GM23338 (cell line): ENCODE data around the gene ALDOA. TPM values are rescaled to one million over a fixed set of nuclear protein-coding genes. Genes with fewer than 3 reads are reported as not detected.

Source experiments
- ATAC-seq: fragments of 200-7000 bp; cut with Tn5 transposase; 3 replicates; pipeline ENCODE4 v1.9.1; 2020
- DNase-seq: peaks from one replicate; pipeline ENCODE4 v3.0.0-alpha.2; 2015; ENCODE audit warnings: low spot score
- H2AFZ ChIP-seq: fragments of 200-600 bp; sonication (generic); 2 replicates; pipeline ENCODE4 v1.8.0; 2016; ENCODE audit warnings: antibody characterized with exemption, mild to moderate bottlenecking, moderate library complexity
- H3F3A ChIP-seq: fragments of 200-600 bp; sonication (generic); replicated peaks from 2 replicates; pipeline ENCODE4 v1.8.0; 2017; ENCODE audit warnings: antibody characterized with exemption, mixed run types, low read depth
- H3K27ac ChIP-seq: fragments of 200-600 bp; sonication (generic); 2 replicates; pipeline ENCODE4 v1.6.1; 2016; ENCODE audit warnings: low read depth
- H3K27me3 ChIP-seq: fragments of 200-600 bp; sonication (generic); 2 replicates; pipeline ENCODE4 v1.8.0; 2016; ENCODE audit warnings: mild to moderate bottlenecking, mixed run types, moderate library complexity; ENCODE audit not compliant: insufficient read depth
- H3K36me3 ChIP-seq: fragments of 200-600 bp; sonication (generic); 2 replicates; pipeline ENCODE4 v1.8.0; 2016; ENCODE audit warnings: mild to moderate bottlenecking; ENCODE audit not compliant: insufficient read depth
- H3K4me1 ChIP-seq: fragments of 200-600 bp; sonication (generic); 2 replicates; pipeline ENCODE4 v1.8.0; 2016; ENCODE audit warnings: mild to moderate bottlenecking, moderate library complexity; ENCODE audit not compliant: insufficient read depth
- H3K4me2 ChIP-seq: fragments of 200-600 bp; sonication (generic); 2 replicates; pipeline ENCODE4 v1.7.1; 2017; ENCODE audit warnings: mixed run types
- H3K4me3 ChIP-seq: fragments of 200-600 bp; sonication (generic); 2 replicates; pipeline ENCODE4 v1.6.1; 2016; ENCODE audit warnings: mixed run types
- H3K79me2 ChIP-seq: fragments of 200-600 bp; sonication (generic); replicated peaks from 2 replicates; pipeline ENCODE4 v1.8.0; 2017; ENCODE audit warnings: mild to moderate bottlenecking; ENCODE audit not compliant: insufficient read depth
- H3K9me2 ChIP-seq: fragments of 200-600 bp; sonication (generic); 2 replicates; pipeline ENCODE4 v1.8.0; 2017; ENCODE audit not compliant: insufficient read depth
- H4K20me1 ChIP-seq: fragments of 200-600 bp; sonication (generic); replicated peaks from 2 replicates; pipeline ENCODE4 v1.8.0; 2017; ENCODE audit warnings: mild to moderate bottlenecking; ENCODE audit not compliant: insufficient read depth
- H3K27ac Mint-ChIP-seq: 2 replicates; pipeline ENCODE4 v1.8.0; 2020; ENCODE audit warnings: inconsistent platforms, mild to moderate bottlenecking, moderate library complexity, mixed read lengths
- H3K27me3 Mint-ChIP-seq: 3 replicates; pipeline ENCODE4 v1.8.0; 2022; ENCODE audit warnings: low read depth, mild to moderate bottlenecking, moderate library complexity, mixed read lengths, inconsistent platforms; ENCODE audit not compliant: insufficient read depth, poor library complexity
- H3K36me3 Mint-ChIP-seq: 3 replicates; pipeline ENCODE4 v1.8.0; 2021; ENCODE audit warnings: low read depth, mild to moderate bottlenecking, inconsistent platforms, moderate library complexity, mixed read lengths
- H3K4me1 Mint-ChIP-seq: 3 replicates; pipeline ENCODE4 v1.8.0; 2020; ENCODE audit warnings: mild to moderate bottlenecking, inconsistent platforms, mixed read lengths
- H3K4me3 Mint-ChIP-seq: 3 replicates; pipeline ENCODE4 v1.8.0; 2021; ENCODE audit warnings: moderate library complexity, mild to moderate bottlenecking, inconsistent platforms, mixed read lengths
- H3K9me3 Mint-ChIP-seq: 3 replicates; pipeline ENCODE4 v1.8.0; 2020; ENCODE audit warnings: moderate library complexity, mild to moderate bottlenecking, inconsistent platforms, mixed read lengths
- CREB1 ChIP-seq: fragments of 250-450 bp; sonication (Bioruptor Pico); IDR thresholded peaks from 2 replicates; pipeline ENCODE4 v1.5.0; 2020; ENCODE audit warnings: low read depth, mild to moderate bottlenecking, moderate library complexity
- EZH2phosphoT487 ChIP-seq: fragments of 200-600 bp; sonication (generic); IDR thresholded peaks from one replicate; pipeline ENCODE4 v1.8.1; 2018; ENCODE audit warnings: antibody characterized with exemption; ENCODE audit not compliant: unreplicated experiment
- JUNB ChIP-seq: IDR thresholded peaks from one replicate; pipeline ENCODE4 v1.6.1; 2016; ENCODE audit warnings: antibody characterized with exemption; ENCODE audit not compliant: unreplicated experiment
- polyA plus RNA-seq: library from polyadenylated mRNA; unstranded; fragments of >200 nt; fragmentation: Nextera tagmentation; extraction: Ambion mirVana; gene quantifications from 2 replicates; pipeline ENCODE4 v1.2.1, GENCODE V29; 2016
- total RNA-seq: library from RNA; depleted of rRNA; stranded (reverse); fragments of >200 nt; shearing (Covaris generic); gene quantifications from 2 replicates; pipeline ENCODE4 v1.2.3, GENCODE V29; 2014
- TF ChIP-seq, protein P1 (sequence below): fragments of 250-450 bp; sonication (Bioruptor Pico); IDR thresholded peaks from 2 replicates; pipeline ENCODE4 v1.5.0; 2020; ENCODE audit warnings: mild to moderate bottlenecking, moderate library complexity
- TF ChIP-seq, protein P2 (sequence below), 2 experiments: fragments of 200-600 bp in 1 of 2; sonication (generic) in 1 of 2; conservative IDR thresholded peaks; 2 replicates each; pipeline versions ENCODE4 v1.5.1 to v1.6.1; 2016 to 2017; ENCODE audit warnings: antibody characterized with exemption in 2 of 2, low read depth in 2 of 2, mild to moderate bottlenecking in 2 of 2, moderate library complexity in 1 of 2

The ALDOA gene
- total and polyA plus RNA-seq, 2 experiments from 2014 or later = 1,054 to 1,306 TPM

DNA sequence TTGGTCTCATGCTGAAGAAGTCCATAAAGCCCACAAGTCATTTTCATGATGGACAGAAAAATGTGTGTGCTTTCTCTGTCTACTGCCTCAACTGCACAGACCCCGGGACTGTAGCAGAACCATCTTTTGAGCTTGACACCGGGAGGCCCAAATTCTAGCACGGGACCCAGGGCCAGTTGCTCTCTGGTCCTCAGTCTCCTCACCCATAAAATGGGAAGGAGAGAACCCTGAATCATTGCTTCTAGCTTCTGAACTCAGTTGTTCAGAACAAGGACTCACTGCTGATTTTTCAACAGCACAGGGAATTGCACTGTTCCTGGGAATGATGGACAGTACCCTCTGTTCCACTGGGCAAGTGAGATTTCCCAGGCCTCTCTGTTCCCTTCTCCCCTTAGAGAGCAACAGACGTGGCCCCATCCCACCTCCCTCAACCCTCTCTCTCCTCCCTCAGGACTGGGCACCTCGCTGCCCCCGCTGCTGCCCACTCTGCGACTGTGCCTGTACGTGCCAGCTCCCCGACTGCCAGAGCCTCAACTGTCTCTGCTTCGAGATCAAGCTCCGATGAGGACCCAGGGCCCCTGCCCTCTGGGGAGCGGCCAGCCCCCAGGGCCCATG is 2.2 kb upstream of the ALDOA start:
- Mint-ChIP-seq H3K4me1 (peaks cover 23% of the 10 kb centered on the region), H3K27ac (no peak overlapping the region), H3K36me3 (peaks cover 23% of the 10 kb centered on the region), H3K9me3 (no peaks in the 10 kb centered on the region; the same call in 2 of the 3 replicates), H3K27me3 (peaks cover 24% of the 10 kb centered on the region), H3K4me3 (peak overlapping the region; percentile 96)
- no peaks in the 10 kb centered on the region for H3K27me3 ChIP-seq
- ATAC-seq (no peak), DNase-seq (no peak)
- H3K4me2 ChIP-seq = peak overlapping the region; percentile 99
- no peaks in the 10 kb centered on the region for H3K9me2 ChIP-seq
- peak overlapping the region; percentile 84 for H2AFZ ChIP-seq
- peaks cover 30% of the 10 kb centered on the region for H3F3A ChIP-seq
- no peak for TF ChIP-seq JUNB
- no peak for TF ChIP-seq EZH2phosphoT487
- peaks cover 8% of the 10 kb centered on the region for H3K36me3 ChIP-seq
- H4K20me1 ChIP-seq = peaks cover 19% of the 10 kb centered on the region; the same call in 1 of the 2 replicates
- 0 out of 2 replicates have a peak overlapping the region, but pooled peaks have one; percentile 96 for H3K27ac ChIP-seq
- H3K4me3 ChIP-seq = peak overlapping the region; percentile 97
- H3K4me1 ChIP-seq = peaks cover 11% of the 10 kb centered on the region
- peaks cover 27% of the 10 kb centered on the region for H3K79me2 ChIP-seq

DNA sequence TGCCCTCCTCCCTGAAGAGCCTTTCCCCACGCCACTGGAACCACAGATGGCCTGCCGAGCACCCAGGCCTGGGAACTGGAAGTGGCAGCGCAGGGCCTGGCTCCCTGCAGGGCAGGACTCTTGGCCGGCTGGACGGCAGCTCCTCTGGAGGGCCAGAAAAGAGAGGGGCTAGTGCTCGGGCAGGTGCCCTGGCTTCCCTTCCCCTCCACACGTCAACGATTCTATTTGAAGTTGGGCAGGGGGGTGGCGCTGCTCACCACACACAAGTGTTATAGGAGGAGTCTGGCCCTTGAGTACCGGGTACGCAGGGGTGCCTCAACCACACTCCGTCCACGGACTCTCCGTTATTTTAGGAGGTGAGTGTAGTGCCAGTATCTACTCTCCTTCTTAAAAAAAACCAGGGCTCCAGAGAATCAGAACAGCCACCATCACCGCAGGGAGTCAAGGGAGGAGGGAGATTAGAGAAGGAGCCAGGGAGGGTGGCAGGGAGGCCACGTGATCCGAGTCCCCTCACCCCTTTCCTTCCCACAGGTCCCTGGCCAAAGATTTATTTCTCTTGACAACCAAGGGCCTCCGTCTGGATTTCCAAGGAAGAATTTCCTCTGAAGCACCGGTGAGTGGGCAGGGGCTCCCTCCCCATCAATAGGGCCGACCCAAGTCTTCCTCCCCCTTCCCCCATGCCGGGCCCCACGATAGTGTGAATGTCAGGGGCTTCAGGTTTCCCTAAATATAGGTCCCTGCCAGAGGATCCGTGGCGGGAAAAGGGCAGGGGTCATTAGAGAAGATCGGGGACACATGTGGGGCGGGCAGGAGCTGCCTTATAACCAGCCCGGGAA is 1.4 kb upstream of the ALDOA start:
- Histone ChIP-seq H3K79me2 (peaks cover 33% of the 10 kb centered on the region), H2AFZ (peak overlapping the region; percentile 84), H3K27ac (peak overlapping the region; percentile 96), H3K27me3 (no peaks in the 10 kb centered on the region), H4K20me1 (peaks cover 22% of the 10 kb centered on the region; the same call in 1 of the 2 replicates), H3K36me3 (peaks cover 8% of the 10 kb centered on the region), H3K9me2 (no peaks in the 10 kb centered on the region), H3K4me1 (peaks cover 11% of the 10 kb centered on the region), H3F3A (peaks cover 36% of the 10 kb centered on the region), H3K4me2 (peak overlapping the region; percentile 99), H3K4me3 (peak overlapping the region; percentile 97)
- Mint-ChIP-seq H3K27ac (peak overlapping the region; percentile 96), H3K4me1 (peaks cover 25% of the 10 kb centered on the region), H3K27me3 (peaks cover 27% of the 10 kb centered on the region), H3K9me3 (no peaks in the 10 kb centered on the region; the same call in 2 of the 3 replicates), H3K4me3 (peak overlapping the region; percentile 96), H3K36me3 (peaks cover 30% of the 10 kb centered on the region)
- TF ChIP-seq, protein P1, sequence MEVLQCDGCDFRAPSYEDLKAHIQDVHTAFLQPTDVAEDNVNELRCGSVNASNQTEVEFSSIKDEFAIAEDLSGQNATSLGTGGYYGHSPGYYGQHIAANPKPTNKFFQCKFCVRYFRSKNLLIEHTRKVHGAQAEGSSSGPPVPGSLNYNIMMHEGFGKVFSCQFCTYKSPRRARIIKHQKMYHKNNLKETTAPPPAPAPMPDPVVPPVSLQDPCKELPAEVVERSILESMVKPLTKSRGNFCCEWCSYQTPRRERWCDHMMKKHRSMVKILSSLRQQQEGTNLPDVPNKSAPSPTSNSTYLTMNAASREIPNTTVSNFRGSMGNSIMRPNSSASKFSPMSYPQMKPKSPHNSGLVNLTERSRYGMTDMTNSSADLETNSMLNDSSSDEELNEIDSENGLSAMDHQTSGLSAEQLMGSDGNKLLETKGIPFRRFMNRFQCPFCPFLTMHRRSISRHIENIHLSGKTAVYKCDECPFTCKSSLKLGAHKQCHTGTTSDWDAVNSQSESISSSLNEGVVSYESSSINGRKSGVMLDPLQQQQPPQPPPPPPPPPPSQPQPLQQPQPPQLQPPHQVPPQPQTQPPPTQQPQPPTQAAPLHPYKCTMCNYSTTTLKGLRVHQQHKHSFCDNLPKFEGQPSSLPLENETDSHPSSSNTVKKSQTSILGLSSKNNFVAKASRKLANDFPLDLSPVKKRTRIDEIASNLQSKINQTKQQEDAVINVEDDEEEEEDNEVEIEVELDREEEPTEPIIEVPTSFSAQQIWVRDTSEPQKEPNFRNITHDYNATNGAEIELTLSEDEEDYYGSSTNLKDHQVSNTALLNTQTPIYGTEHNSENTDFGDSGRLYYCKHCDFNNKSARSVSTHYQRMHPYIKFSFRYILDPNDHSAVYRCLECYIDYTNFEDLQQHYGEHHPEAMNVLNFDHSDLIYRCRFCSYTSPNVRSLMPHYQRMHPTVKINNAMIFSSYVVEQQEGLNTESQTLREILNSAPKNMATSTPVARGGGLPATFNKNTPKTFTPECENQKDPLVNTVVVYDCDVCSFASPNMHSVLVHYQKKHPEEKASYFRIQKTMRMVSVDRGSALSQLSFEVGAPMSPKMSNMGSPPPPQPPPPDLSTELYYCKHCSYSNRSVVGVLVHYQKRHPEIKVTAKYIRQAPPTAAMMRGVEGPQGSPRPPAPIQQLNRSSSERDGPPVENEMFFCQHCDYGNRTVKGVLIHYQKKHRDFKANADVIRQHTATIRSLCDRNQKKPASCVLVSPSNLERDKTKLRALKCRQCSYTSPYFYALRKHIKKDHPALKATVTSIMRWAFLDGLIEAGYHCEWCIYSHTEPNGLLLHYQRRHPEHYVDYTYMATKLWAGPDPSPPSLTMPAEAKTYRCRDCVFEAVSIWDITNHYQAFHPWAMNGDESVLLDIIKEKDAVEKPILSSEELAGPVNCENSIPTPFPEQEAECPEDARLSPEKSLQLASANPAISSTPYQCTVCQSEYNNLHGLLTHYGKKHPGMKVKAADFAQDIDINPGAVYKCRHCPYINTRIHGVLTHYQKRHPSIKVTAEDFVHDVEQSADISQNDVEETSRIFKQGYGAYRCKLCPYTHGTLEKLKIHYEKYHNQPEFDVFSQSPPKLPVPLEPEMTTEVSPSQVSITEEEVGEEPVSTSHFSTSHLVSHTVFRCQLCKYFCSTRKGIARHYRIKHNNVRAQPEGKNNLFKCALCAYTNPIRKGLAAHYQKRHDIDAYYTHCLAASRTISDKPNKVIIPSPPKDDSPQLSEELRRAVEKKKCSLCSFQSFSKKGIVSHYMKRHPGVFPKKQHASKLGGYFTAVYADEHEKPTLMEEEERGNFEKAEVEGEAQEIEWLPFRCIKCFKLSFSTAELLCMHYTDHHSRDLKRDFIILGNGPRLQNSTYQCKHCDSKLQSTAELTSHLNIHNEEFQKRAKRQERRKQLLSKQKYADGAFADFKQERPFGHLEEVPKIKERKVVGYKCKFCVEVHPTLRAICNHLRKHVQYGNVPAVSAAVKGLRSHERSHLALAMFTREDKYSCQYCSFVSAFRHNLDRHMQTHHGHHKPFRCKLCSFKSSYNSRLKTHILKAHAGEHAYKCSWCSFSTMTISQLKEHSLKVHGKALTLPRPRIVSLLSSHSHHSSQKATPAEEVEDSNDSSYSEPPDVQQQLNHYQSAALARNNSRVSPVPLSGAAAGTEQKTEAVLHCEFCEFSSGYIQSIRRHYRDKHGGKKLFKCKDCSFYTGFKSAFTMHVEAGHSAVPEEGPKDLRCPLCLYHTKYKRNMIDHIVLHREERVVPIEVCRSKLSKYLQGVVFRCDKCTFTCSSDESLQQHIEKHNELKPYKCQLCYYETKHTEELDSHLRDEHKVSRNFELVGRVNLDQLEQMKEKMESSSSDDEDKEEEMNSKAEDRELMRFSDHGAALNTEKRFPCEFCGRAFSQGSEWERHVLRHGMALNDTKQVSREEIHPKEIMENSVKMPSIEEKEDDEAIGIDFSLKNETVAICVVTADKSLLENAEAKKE = no peak
- TF ChIP-seq CREB1 (CRISPR knock-in tag) (no peak), JUNB (no peak)
- TF ChIP-seq, protein P2, sequence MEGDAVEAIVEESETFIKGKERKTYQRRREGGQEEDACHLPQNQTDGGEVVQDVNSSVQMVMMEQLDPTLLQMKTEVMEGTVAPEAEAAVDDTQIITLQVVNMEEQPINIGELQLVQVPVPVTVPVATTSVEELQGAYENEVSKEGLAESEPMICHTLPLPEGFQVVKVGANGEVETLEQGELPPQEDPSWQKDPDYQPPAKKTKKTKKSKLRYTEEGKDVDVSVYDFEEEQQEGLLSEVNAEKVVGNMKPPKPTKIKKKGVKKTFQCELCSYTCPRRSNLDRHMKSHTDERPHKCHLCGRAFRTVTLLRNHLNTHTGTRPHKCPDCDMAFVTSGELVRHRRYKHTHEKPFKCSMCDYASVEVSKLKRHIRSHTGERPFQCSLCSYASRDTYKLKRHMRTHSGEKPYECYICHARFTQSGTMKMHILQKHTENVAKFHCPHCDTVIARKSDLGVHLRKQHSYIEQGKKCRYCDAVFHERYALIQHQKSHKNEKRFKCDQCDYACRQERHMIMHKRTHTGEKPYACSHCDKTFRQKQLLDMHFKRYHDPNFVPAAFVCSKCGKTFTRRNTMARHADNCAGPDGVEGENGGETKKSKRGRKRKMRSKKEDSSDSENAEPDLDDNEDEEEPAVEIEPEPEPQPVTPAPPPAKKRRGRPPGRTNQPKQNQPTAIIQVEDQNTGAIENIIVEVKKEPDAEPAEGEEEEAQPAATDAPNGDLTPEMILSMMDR (conservative IDR thresholded peaks at IDR 0.05; ENCODE audit: low read depth in 2 of 2) = peak in 1 of 2 experiments; percentile 52; a peak in 2 of 4 replicates
- ATAC-seq = peak; percentile 19
- DNase-seq = peak; percentile 74
